Large intestine (tissue), 3 donors: ENCODE data around the gene PTGER3. TPM values are rescaled to one million over a fixed set of nuclear protein-coding genes. Genes with fewer than 3 reads are reported as not detected.

Source experiments
- DNase-seq, 2 donors: peaks; one replicate each; pipeline versions ENCODE4 v3.0.0 to v3.0.0-alpha.2; 2013
- H3K27ac ChIP-seq: one replicate; pipeline ENCODE4 v1.5.1; 2013; ENCODE audit warnings: low read length
- H3K27me3 ChIP-seq: 2 replicates; pipeline ENCODE4 v1.6.1; 2013; ENCODE audit warnings: low read length; ENCODE audit not compliant: control insufficient read depth, insufficient read depth
- H3K36me3 ChIP-seq: 2 replicates; pipeline ENCODE4 v1.6.1; 2013; ENCODE audit warnings: low read length; ENCODE audit not compliant: control insufficient read depth, insufficient read depth
- H3K4me1 ChIP-seq: one replicate; pipeline ENCODE4 v1.6.1; 2013; ENCODE audit warnings: low read length; ENCODE audit not compliant: control insufficient read depth, insufficient read depth
- H3K4me3 ChIP-seq: one replicate; pipeline ENCODE4 v1.5.1; 2013; ENCODE audit warnings: low read length
- H3K9me3 ChIP-seq: one replicate; pipeline ENCODE4 v1.6.1; 2013; ENCODE audit warnings: mild to moderate bottlenecking, low read depth, low read length, moderate library complexity; ENCODE audit not compliant: control insufficient read depth
- WGBS: methylation state at CpG from one replicate; pipeline ENCODE4 v1.1.5; 2013; ENCODE audit warnings: low lambda C conversion rate; ENCODE audit not compliant: insufficient coverage; 5-methylcytosine and 5-hydroxymethylcytosine counted together
- polyA plus RNA-seq: library from polyadenylated mRNA; unstranded; fragments of 120-200 nt; gene quantifications from one replicate; pipeline ENCODE4 v1.2.1, GENCODE V29; 2013

Gene PTGER3
- polyA plus RNA-seq, 1 donor: 8.1 TPM

GRCh38 chr1:71053146-71053545 lies 5.5 kb upstream of the PTGER3 start:
- H3K27me3 ChIP-seq: peaks cover 8% of the 10 kb centered on the region
- no peak overlapping the region for H3K27ac ChIP-seq
- H3K4me3 ChIP-seq: no peak overlapping the region
- H3K36me3 ChIP-seq: no peaks in the 10 kb centered on the region
- H3K4me1 ChIP-seq: no peaks in the 10 kb centered on the region
- WGBS: no CpG with 5 or more reads among the region's 1 CpG
- H3K9me3 ChIP-seq: no peaks in the 10 kb centered on the region
- DNase-seq: no peak

- Histone ChIP-seq H3K27me3 (peaks cover 35% of the 10 kb centered on the region), H3K9me3 (no peaks in the 10 kb centered on the region), H3K4me1 (no peaks in the 10 kb centered on the region), H3K4me3 (no peak overlapping the region), H3K27ac (no peak overlapping the region), H3K36me3 (no peaks in the 10 kb centered on the region)
- WGBS: no CpG with 5 or more reads among the region's 1 CpG
- DNase-seq: peak; percentile 46 to 52
Measured at GRCh38 chr1:71049951-71050598, 2.5 kb upstream of the PTGER3 start.

GRCh38 chr1:71046891-71047634 lies 553 bp downstream of the PTGER3 start:
- DNase-seq: peak in 1 of 2 donors; percentile 31
- Histone ChIP-seq H3K36me3 (no peaks in the 10 kb centered on the region), H3K27me3 (peaks cover 46% of the 10 kb centered on the region), H3K9me3 (no peaks in the 10 kb centered on the region), H3K4me1 (no peaks in the 10 kb centered on the region), H3K4me3 (peak overlapping the region; percentile 38), H3K27ac (no peak overlapping the region)
- WGBS: no CpG with 5 or more reads among the region's 73 CpGs

- H3K27me3 ChIP-seq: peaks cover 48% of the 10 kb centered on the region
- no peaks in the 10 kb centered on the region for H3K4me1 ChIP-seq
- no peaks in the 10 kb centered on the region for H3K36me3 ChIP-seq
- peak overlapping the region; percentile 22 for H3K4me3 ChIP-seq
- H3K9me3 ChIP-seq: no peaks in the 10 kb centered on the region
- WGBS: no CpG with 5 or more reads among the region's 16 CpGs
- H3K27ac ChIP-seq: no peak overlapping the region
- DNase-seq: no peak
Measured at GRCh38 chr1:71045463-71046028, 2.1 kb downstream of the PTGER3 start.

- no peak for DNase-seq
- Histone ChIP-seq H3K36me3 (no peaks in the 10 kb centered on the region), H3K4me1 (no peaks in the 10 kb centered on the region), H3K27me3 (peaks cover 48% of the 10 kb centered on the region), H3K9me3 (no peaks in the 10 kb centered on the region), H3K4me3 (no peak overlapping the region), H3K27ac (no peak overlapping the region)
- no CpG with 5 or more reads among the region's 1 CpG for WGBS
Measured at GRCh38 chr1:71044833-71045232, 2.8 kb downstream of the PTGER3 start.

GRCh38 chr1:71043065-71043464 lies 4.6 kb downstream of the PTGER3 start:
- Histone ChIP-seq H3K27me3 (peaks cover 41% of the 10 kb centered on the region), H3K27ac (no peak overlapping the region), H3K36me3 (no peaks in the 10 kb centered on the region), H3K4me1 (no peaks in the 10 kb centered on the region), H3K9me3 (no peaks in the 10 kb centered on the region), H3K4me3 (no peak overlapping the region)
- DNase-seq: no peak

GRCh38 chr1:71041806-71042205 lies 5.8 kb downstream of the PTGER3 start:
- H3K27ac ChIP-seq: no peak overlapping the region
- no CpG with 5 or more reads among the region's 2 CpGs for WGBS
- no peaks in the 10 kb centered on the region for H3K9me3 ChIP-seq
- peaks cover 29% of the 10 kb centered on the region for H3K27me3 ChIP-seq
- no peaks in the 10 kb centered on the region for H3K36me3 ChIP-seq
- no peaks in the 10 kb centered on the region for H3K4me1 ChIP-seq
- H3K4me3 ChIP-seq: no peak overlapping the region
- no peak for DNase-seq

GRCh38 chr1:71039661-71040262 lies 7.9 kb downstream of the PTGER3 start:
- Histone ChIP-seq H3K4me1 (no peaks in the 10 kb centered on the region), H3K9me3 (no peaks in the 10 kb centered on the region), H3K36me3 (no peaks in the 10 kb centered on the region), H3K27ac (no peak overlapping the region), H3K4me3 (no peak overlapping the region), H3K27me3 (peaks cover 12% of the 10 kb centered on the region)
- no peak for DNase-seq

- no peaks in the 10 kb centered on the region for H3K36me3 ChIP-seq
- no peak overlapping the region for H3K27ac ChIP-seq
- H3K27me3 ChIP-seq: peaks cover 9% of the 10 kb centered on the region
- H3K4me3 ChIP-seq: no peak overlapping the region
- no peak for DNase-seq
- WGBS: no CpG with 5 or more reads among the region's 2 CpGs
- no peaks in the 10 kb centered on the region for H3K4me1 ChIP-seq
- no peaks in the 10 kb centered on the region for H3K9me3 ChIP-seq
Measured at GRCh38 chr1:71038942-71039341, 8.7 kb downstream of the PTGER3 start.

- no peak for DNase-seq
- H3K27me3 ChIP-seq: peaks cover 6% of the 10 kb centered on the region
- H3K36me3 ChIP-seq: no peaks in the 10 kb centered on the region
- 100% methylated on average over 1 of the region's 2 CpGs for WGBS
- no peaks in the 10 kb centered on the region for H3K9me3 ChIP-seq
- no peaks in the 10 kb centered on the region for H3K4me1 ChIP-seq
- no peak overlapping the region for H3K4me3 ChIP-seq
- no peak overlapping the region for H3K27ac ChIP-seq
Measured at GRCh38 chr1:71037829-71038620, 9.6 kb downstream of the PTGER3 start.
